OCI-LY3 (cell line): ENCODE results near the gene LHCGR.

Experiments used
- H2AFZ ChIP-seq: fragments of 200-600, 300-600 bp; shearing (Covaris generic); 2 replicates; pipeline ENCODE4 v1.6.0; 2014; ENCODE audit warnings: antibody characterized with exemption, low read depth, low read length
- H3K27ac ChIP-seq: fragments of 200-600, 300-600 bp; sonication (generic); 2 replicates; pipeline ENCODE4 v1.5.1; 2014; ENCODE audit warnings: mild to moderate bottlenecking, low read length, moderate library complexity, mixed read lengths
- H3K27me3 ChIP-seq: fragments of 200-600, 300-600 bp; sonication (generic); 2 replicates; pipeline ENCODE4 v1.6.1; 2014; ENCODE audit warnings: low read depth, low read length, mixed read lengths
- H3K36me3 ChIP-seq: fragments of 200-600, 300-600 bp; sonication (generic); replicated peaks from 2 replicates; pipeline ENCODE3; 2014; ENCODE audit warnings: low read depth, low read length, mixed read lengths
- H3K4me1 ChIP-seq: fragments of 300-600, 200-600 bp; sonication (generic); 2 replicates; pipeline ENCODE4 v1.6.1; 2014; ENCODE audit warnings: low read length, mixed read lengths
- H3K4me2 ChIP-seq: fragments of 200-600, 300-600 bp; sonication (generic); 2 replicates; pipeline ENCODE4 v1.6.1; 2014; ENCODE audit warnings: low read length, mixed read lengths
- H3K4me3 ChIP-seq: fragments of 300-600, 200-600 bp; sonication (generic); 2 replicates; pipeline ENCODE4 v1.5.1; 2014; ENCODE audit warnings: antibody characterized with exemption, mild to moderate bottlenecking, low read length, moderate library complexity
- H3K79me2 ChIP-seq: fragments of 300-600, 200-600 bp; shearing (Covaris generic); 2 replicates; pipeline ENCODE4 v1.6.1; 2014; ENCODE audit warnings: mild to moderate bottlenecking, low read length, mixed read lengths
- H3K9ac ChIP-seq: fragments of 300-600, 200-600 bp; shearing (Covaris generic); 2 replicates; pipeline ENCODE4 v1.6.0; 2014; ENCODE audit warnings: mild to moderate bottlenecking, low read length, moderate library complexity
- H3K9me3 ChIP-seq: fragments of 200-600, 300-600 bp; shearing (Covaris generic); 2 replicates; pipeline ENCODE4 v1.6.1; 2014; ENCODE audit warnings: low read length, mixed read lengths; ENCODE audit not compliant: insufficient read depth
- H4K20me1 ChIP-seq: fragments of 200-600, 300-600 bp; sonication (generic); 2 replicates; pipeline ENCODE4 v1.6.1; 2016; ENCODE audit warnings: low read length, mixed read lengths; ENCODE audit not compliant: insufficient read depth
- EZH2phosphoT487 ChIP-seq: fragments of 200-600 bp; shearing (Covaris generic); IDR thresholded peaks from 2 replicates; pipeline ENCODE4 v1.6.1; 2018; ENCODE audit warnings: antibody characterized with exemption, mixed run types, low read depth
- TF ChIP-seq, protein P1 (sequence below): fragments of 200-600, 300-600 bp; sonication (generic); IDR thresholded peaks from 2 replicates; pipeline ENCODE4 v1.5.1; 2014; ENCODE audit warnings: antibody characterized with exemption, low read length, low read depth

Gene LHCGR

DNA sequence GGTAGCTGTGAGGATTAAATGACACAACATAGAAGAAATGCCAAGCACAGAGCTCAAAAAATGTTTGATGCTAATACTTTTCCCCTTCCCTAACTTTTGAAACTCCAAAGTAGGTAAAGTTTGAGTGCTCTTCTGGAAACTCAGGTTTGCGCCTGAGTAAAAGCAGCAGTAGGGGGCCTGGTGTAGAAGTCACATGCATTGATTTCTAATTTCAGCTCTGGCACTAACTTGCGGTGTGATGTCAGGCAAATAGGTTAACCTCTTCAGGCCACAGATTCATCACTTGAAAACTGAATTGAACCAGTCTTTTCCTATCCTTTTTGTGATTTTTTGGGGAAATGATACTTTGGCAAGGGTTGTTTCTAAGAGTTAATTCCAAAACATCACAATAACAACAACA lies 27.2 kb downstream of the LHCGR start:
- Histone ChIP-seq H3K9me3 (no peaks in the 10 kb centered on the region), H3K4me3 (no peak overlapping the region), H3K4me1 (no peaks in the 10 kb centered on the region), H2AFZ (no peak overlapping the region), H3K27me3 (peaks cover 15% of the 10 kb centered on the region), H3K36me3 (no peaks in the 10 kb centered on the region), H3K27ac (no peak overlapping the region), H3K4me2 (no peak overlapping the region), H3K79me2 (no peaks in the 10 kb centered on the region), H4K20me1 (no peaks in the 10 kb centered on the region), H3K9ac (no peak overlapping the region)
- TF ChIP-seq, protein P1, sequence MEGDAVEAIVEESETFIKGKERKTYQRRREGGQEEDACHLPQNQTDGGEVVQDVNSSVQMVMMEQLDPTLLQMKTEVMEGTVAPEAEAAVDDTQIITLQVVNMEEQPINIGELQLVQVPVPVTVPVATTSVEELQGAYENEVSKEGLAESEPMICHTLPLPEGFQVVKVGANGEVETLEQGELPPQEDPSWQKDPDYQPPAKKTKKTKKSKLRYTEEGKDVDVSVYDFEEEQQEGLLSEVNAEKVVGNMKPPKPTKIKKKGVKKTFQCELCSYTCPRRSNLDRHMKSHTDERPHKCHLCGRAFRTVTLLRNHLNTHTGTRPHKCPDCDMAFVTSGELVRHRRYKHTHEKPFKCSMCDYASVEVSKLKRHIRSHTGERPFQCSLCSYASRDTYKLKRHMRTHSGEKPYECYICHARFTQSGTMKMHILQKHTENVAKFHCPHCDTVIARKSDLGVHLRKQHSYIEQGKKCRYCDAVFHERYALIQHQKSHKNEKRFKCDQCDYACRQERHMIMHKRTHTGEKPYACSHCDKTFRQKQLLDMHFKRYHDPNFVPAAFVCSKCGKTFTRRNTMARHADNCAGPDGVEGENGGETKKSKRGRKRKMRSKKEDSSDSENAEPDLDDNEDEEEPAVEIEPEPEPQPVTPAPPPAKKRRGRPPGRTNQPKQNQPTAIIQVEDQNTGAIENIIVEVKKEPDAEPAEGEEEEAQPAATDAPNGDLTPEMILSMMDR, result no peak
- no peak for TF ChIP-seq EZH2phosphoT487

DNA sequence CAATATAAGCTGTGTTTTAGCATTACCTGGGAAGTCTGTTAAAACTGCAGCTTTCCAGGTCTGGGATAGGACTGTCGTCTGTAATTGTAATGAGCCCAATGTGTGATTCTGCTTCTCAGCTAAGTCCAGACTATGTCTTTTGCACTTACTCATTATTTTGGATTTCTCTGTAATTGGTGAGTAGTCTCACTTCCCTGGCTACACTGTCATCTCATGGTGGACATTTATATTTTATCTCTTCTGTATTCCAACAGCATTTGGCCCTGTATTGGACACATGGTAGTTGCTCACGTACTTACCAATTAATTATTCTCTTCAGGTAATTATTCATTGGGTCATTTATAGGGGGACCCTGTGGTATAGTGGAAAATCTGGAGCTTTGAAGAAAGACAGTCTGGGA lies 28.0 kb downstream of the LHCGR start:
- no peak overlapping the region for H3K4me2 ChIP-seq
- H3K4me1 ChIP-seq, result no peaks in the 10 kb centered on the region
- H3K9me3 ChIP-seq, result no peaks in the 10 kb centered on the region
- H3K27me3 ChIP-seq, result peaks cover 9% of the 10 kb centered on the region
- TF ChIP-seq, protein P1, result no peak
- no peak for TF ChIP-seq EZH2phosphoT487
- H3K27ac ChIP-seq, result no peak overlapping the region
- no peaks in the 10 kb centered on the region for H3K36me3 ChIP-seq
- no peak overlapping the region for H3K9ac ChIP-seq
- H3K4me3 ChIP-seq, result no peak overlapping the region
- no peak overlapping the region for H2AFZ ChIP-seq
- H3K79me2 ChIP-seq, result no peaks in the 10 kb centered on the region
- no peaks in the 10 kb centered on the region for H4K20me1 ChIP-seq

DNA sequence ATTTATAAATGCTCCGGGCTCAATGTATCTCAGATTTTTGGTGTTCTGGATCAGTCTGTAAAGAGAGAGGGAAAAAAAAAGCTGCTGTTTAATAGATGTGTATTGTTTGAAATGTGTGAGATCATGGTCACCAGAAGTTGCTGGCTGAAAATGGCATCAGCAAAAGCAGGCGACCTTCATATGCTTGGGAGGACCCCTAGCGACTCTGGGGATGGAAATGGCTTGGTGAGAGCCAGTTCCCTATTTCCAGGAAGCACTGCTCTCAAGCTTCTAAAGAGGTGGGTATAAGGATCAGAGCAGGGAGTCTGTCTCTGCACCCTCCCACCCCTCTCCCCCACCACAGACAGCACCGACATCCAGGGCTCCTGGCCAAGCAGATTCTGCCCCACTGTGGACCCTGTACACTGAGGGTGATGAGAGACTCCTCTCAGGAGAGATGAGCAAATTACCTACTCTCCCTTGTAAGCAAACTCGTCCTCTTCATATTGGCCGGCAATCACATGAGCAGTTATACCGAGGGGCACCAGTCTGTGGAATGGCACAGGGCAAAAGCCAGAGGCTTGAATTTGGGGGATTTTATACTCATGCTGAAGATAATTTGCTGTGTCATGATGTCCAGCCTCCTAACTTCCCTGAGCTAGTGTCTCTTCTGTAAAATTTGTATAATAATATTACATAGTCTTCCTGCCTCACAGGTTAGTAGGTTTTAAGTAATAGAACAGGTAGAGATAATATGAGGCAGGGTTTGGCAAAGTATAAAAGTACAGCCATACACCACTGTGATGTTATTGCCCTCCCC lies 29.6 kb downstream of the LHCGR start:
- Histone ChIP-seq H3K36me3 (no peaks in the 10 kb centered on the region), H3K4me1 (no peaks in the 10 kb centered on the region), H3K9me3 (no peaks in the 10 kb centered on the region), H3K27me3 (no peaks in the 10 kb centered on the region), H3K27ac (no peak overlapping the region), H2AFZ (no peak overlapping the region), H4K20me1 (no peaks in the 10 kb centered on the region), H3K4me2 (no peak overlapping the region), H3K79me2 (no peaks in the 10 kb centered on the region), H3K9ac (no peak overlapping the region), H3K4me3 (no peak overlapping the region)
- no peak for TF ChIP-seq EZH2phosphoT487
- TF ChIP-seq, protein P1, result no peak

DNA sequence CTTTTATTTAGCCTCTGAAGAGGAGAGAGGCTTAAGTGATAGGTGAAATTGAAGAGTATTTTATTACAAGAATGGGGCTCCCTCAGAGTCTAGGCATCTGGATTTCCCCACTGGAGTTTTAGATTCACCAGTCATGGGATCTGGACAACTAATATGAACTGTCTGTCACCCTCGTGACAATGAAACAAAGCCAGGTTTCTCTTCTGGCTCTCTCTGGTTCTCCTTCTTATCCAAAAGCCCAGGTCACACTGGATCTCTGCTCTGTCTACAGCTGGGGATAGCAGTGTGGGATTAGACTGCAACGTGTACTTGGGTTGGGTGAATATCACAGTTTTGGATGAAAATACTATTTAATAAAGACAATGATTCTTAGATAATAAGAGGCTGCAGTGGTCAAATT lies 31.2 kb downstream of the LHCGR start:
- Histone ChIP-seq H3K36me3 (no peaks in the 10 kb centered on the region), H3K27me3 (no peaks in the 10 kb centered on the region), H3K27ac (no peak overlapping the region), H3K4me1 (no peaks in the 10 kb centered on the region), H3K9ac (no peak overlapping the region), H4K20me1 (no peaks in the 10 kb centered on the region), H2AFZ (no peak overlapping the region), H3K9me3 (no peaks in the 10 kb centered on the region), H3K4me2 (no peak overlapping the region), H3K4me3 (no peak overlapping the region), H3K79me2 (no peaks in the 10 kb centered on the region)
- no peak for TF ChIP-seq EZH2phosphoT487
- TF ChIP-seq, protein P1, result no peak
